ENCODE measurements around the gene UBE2E2. TPM values are rescaled to one million over a fixed set of nuclear protein-coding genes. Genes with fewer than 3 reads are reported as not detected.

The UBE2E2 gene
- total RNA-seq, 1 experiment from 2014 or later, result 14.7 TPM

GRCh38 chr3:23319366-23320312 is 116.5 kb downstream of the UBE2E2 start:
- Histone ChIP-seq H2AFZ (ENCODE audit: low read length) (no peak overlapping the region), H3K4me1 (ENCODE audit: low read length) (peaks cover 3% of the 10 kb centered on the region), H3K36me3 (ENCODE audit: insufficient read depth, low read length) (no peaks in the 10 kb centered on the region), H3K4me3 (ENCODE audit: low read length) (no peak overlapping the region), H3K79me2 (ENCODE audit: low read length) (no peaks in the 10 kb centered on the region), H3K9ac (ENCODE audit: low read length) (no peak overlapping the region), H3K27me3 (ENCODE audit: low read length) (no peaks in the 10 kb centered on the region), H4K20me1 (ENCODE audit: insufficient read depth, low read depth, low read length) (no peaks in the 10 kb centered on the region), H3K4me2 (ENCODE audit: low read depth, low read length, poor library complexity, severe bottlenecking) (no peak overlapping the region), H3K9me2 (replicated peaks; ENCODE audit: insufficient read depth, low read length) (no peaks in the 10 kb centered on the region), H3K9me3 (ENCODE audit: low read length) (no peaks in the 10 kb centered on the region), H3K27ac (ENCODE audit: low read length) (no peak overlapping the region)
- no peak for DNase-seq

GRCh38 chr3:23320586-23321570 is 117.8 kb downstream of the UBE2E2 start:
- Histone ChIP-seq H2AFZ (ENCODE audit: low read length) (no peak overlapping the region), H3K27ac (ENCODE audit: low read length) (no peak overlapping the region), H3K9ac (ENCODE audit: low read length) (no peak overlapping the region), H3K9me2 (replicated peaks; ENCODE audit: insufficient read depth, low read length) (no peaks in the 10 kb centered on the region), H3K27me3 (ENCODE audit: low read length) (no peaks in the 10 kb centered on the region), H4K20me1 (ENCODE audit: insufficient read depth, low read depth, low read length) (no peaks in the 10 kb centered on the region), H3K4me1 (ENCODE audit: low read length) (peaks cover 13% of the 10 kb centered on the region), H3K9me3 (ENCODE audit: low read length) (no peaks in the 10 kb centered on the region), H3K79me2 (ENCODE audit: low read length) (no peaks in the 10 kb centered on the region), H3K36me3 (ENCODE audit: insufficient read depth, low read length) (no peaks in the 10 kb centered on the region), H3K4me2 (ENCODE audit: low read depth, low read length, poor library complexity, severe bottlenecking) (no peak overlapping the region), H3K4me3 (ENCODE audit: low read length) (no peak overlapping the region)
- DNase-seq, result no peak

GRCh38 chr3:23324745-23325144 is 121.6 kb downstream of the UBE2E2 start:
- Histone ChIP-seq H3K4me3 (ENCODE audit: low read length) (no peak overlapping the region), H3K36me3 (ENCODE audit: insufficient read depth, low read length) (no peaks in the 10 kb centered on the region), H3K27me3 (ENCODE audit: low read length) (no peaks in the 10 kb centered on the region), H2AFZ (ENCODE audit: low read length) (no peak overlapping the region), H3K9me3 (ENCODE audit: low read length) (no peaks in the 10 kb centered on the region), H3K4me1 (ENCODE audit: low read length) (peaks cover 13% of the 10 kb centered on the region), H3K27ac (ENCODE audit: low read length) (no peak overlapping the region), H3K4me2 (ENCODE audit: low read depth, low read length, poor library complexity, severe bottlenecking) (peak overlapping the region; percentile 1), H3K9ac (ENCODE audit: low read length) (no peak overlapping the region), H4K20me1 (ENCODE audit: insufficient read depth, low read depth, low read length) (no peaks in the 10 kb centered on the region), H3K9me2 (replicated peaks; ENCODE audit: insufficient read depth, low read length) (no peaks in the 10 kb centered on the region), H3K79me2 (ENCODE audit: low read length) (no peaks in the 10 kb centered on the region)
- DNase-seq, result no peak

- Histone ChIP-seq H2AFZ (ENCODE audit: low read length) (no peak overlapping the region), H3K4me3 (ENCODE audit: low read length) (no peak overlapping the region), H3K79me2 (ENCODE audit: low read length) (no peaks in the 10 kb centered on the region), H3K27ac (ENCODE audit: low read length) (no peak overlapping the region), H3K36me3 (ENCODE audit: insufficient read depth, low read length) (no peaks in the 10 kb centered on the region), H3K27me3 (ENCODE audit: low read length) (no peaks in the 10 kb centered on the region), H4K20me1 (ENCODE audit: insufficient read depth, low read depth, low read length) (no peaks in the 10 kb centered on the region), H3K9me3 (ENCODE audit: low read length) (no peaks in the 10 kb centered on the region), H3K4me2 (ENCODE audit: low read depth, low read length, poor library complexity, severe bottlenecking) (no peak overlapping the region), H3K4me1 (ENCODE audit: low read length) (peaks cover 13% of the 10 kb centered on the region), H3K9me2 (replicated peaks; ENCODE audit: insufficient read depth, low read length) (no peaks in the 10 kb centered on the region), H3K9ac (ENCODE audit: low read length) (no peak overlapping the region)
- no peak for DNase-seq
Observed at GRCh38 chr3:23325466-23326065, 122.4 kb downstream of the UBE2E2 start.

GRCh38 chr3:23329471-23330105 is 126.5 kb downstream of the UBE2E2 start:
- no peaks in the 10 kb centered on the region for H3K36me3 ChIP-seq (ENCODE audit: insufficient read depth, low read length)
- no peak for DNase-seq
- no peak overlapping the region for H3K4me2 ChIP-seq (ENCODE audit: low read depth, low read length, poor library complexity, severe bottlenecking)

GRCh38 chr3:23330568-23330967 is 127.4 kb downstream of the UBE2E2 start:
- Histone ChIP-seq H3K9ac (ENCODE audit: low read length) (no peak overlapping the region), H3K27me3 (ENCODE audit: low read length) (no peaks in the 10 kb centered on the region), H3K27ac (ENCODE audit: low read length) (no peak overlapping the region), H3K36me3 (ENCODE audit: insufficient read depth, low read length) (no peaks in the 10 kb centered on the region), H3K9me2 (replicated peaks; ENCODE audit: insufficient read depth, low read length) (no peaks in the 10 kb centered on the region), H3K4me1 (ENCODE audit: low read length) (no peaks in the 10 kb centered on the region), H3K4me2 (ENCODE audit: low read depth, low read length, poor library complexity, severe bottlenecking) (no peak overlapping the region), H2AFZ (ENCODE audit: low read length) (no peak overlapping the region), H4K20me1 (ENCODE audit: insufficient read depth, low read depth, low read length) (no peaks in the 10 kb centered on the region), H3K79me2 (ENCODE audit: low read length) (no peaks in the 10 kb centered on the region), H3K4me3 (ENCODE audit: low read length) (no peak overlapping the region), H3K9me3 (ENCODE audit: low read length) (no peaks in the 10 kb centered on the region)
- no peak for DNase-seq

More at GRCh38 chr3:23329471-23330105, 126.5 kb downstream of the UBE2E2 start:
- H3K27ac ChIP-seq (ENCODE audit: low read length), result no peak overlapping the region
- no peak overlapping the region for H3K4me3 ChIP-seq (ENCODE audit: low read length)
- no peaks in the 10 kb centered on the region for H3K9me2 ChIP-seq (replicated peaks; ENCODE audit: insufficient read depth, low read length)
- no peak overlapping the region for H3K9ac ChIP-seq (ENCODE audit: low read length)
- H3K9me3 ChIP-seq (ENCODE audit: low read length), result no peaks in the 10 kb centered on the region
- H3K4me1 ChIP-seq (ENCODE audit: low read length), result peaks cover 10% of the 10 kb centered on the region
- H3K27me3 ChIP-seq (ENCODE audit: low read length), result no peaks in the 10 kb centered on the region
- no peaks in the 10 kb centered on the region for H4K20me1 ChIP-seq (ENCODE audit: insufficient read depth, low read depth, low read length)
- no peak overlapping the region for H2AFZ ChIP-seq (ENCODE audit: low read length)
- H3K79me2 ChIP-seq (ENCODE audit: low read length), result no peaks in the 10 kb centered on the region

GRCh38 chr3:23331141-23331935 is 128.2 kb downstream of the UBE2E2 start:
- DNase-seq, result no peak
- no peaks in the 10 kb centered on the region for H3K4me1 ChIP-seq (ENCODE audit: low read length)
- no peak overlapping the region for H3K9ac ChIP-seq (ENCODE audit: low read length)
- no peaks in the 10 kb centered on the region for H3K27me3 ChIP-seq (ENCODE audit: low read length)
- no peaks in the 10 kb centered on the region for H3K9me3 ChIP-seq (ENCODE audit: low read length)
- no peak overlapping the region for H3K27ac ChIP-seq (ENCODE audit: low read length)
- no peaks in the 10 kb centered on the region for H3K36me3 ChIP-seq (ENCODE audit: insufficient read depth, low read length)
- no peaks in the 10 kb centered on the region for H3K79me2 ChIP-seq (ENCODE audit: low read length)
- H2AFZ ChIP-seq (ENCODE audit: low read length), result no peak overlapping the region
- no peak overlapping the region for H3K4me2 ChIP-seq (ENCODE audit: low read depth, low read length, poor library complexity, severe bottlenecking)
- no peaks in the 10 kb centered on the region for H4K20me1 ChIP-seq (ENCODE audit: insufficient read depth, low read depth, low read length)
- no peaks in the 10 kb centered on the region for H3K9me2 ChIP-seq (replicated peaks; ENCODE audit: insufficient read depth, low read length)
- no peak overlapping the region for H3K4me3 ChIP-seq (ENCODE audit: low read length)
